ENCODE measurements around the gene CCDC61. TPM values are rescaled to one million over a fixed set of nuclear protein-coding genes. Genes with fewer than 3 reads are reported as not detected.

The CCDC61 gene
- total and polyA plus RNA-seq, 2 of the 8 experiments (the other 6 are each of a cell fraction or from before 2014, with no cell fraction given), result 7.8 to 17.4 TPM

- no peak overlapping the region for H3K14ac ChIP-seq (ENCODE audit: insufficient read length)
- no peak overlapping the region for H3K4me3 ChIP-seq (ENCODE audit: extremely low read depth in 1 of 4, insufficient read depth in 2 of 4, low read depth in 3 of 4, low read length in 4 of 4)
- no peak overlapping the region for H3K18ac ChIP-seq (ENCODE audit: extremely low read depth, low read length)
- no peak overlapping the region for H3K23ac ChIP-seq (ENCODE audit: insufficient read length)
- no peak overlapping the region for H4K91ac ChIP-seq (replicated peaks; ENCODE audit: insufficient read length, low read length)
- ChIA-PET POLR2A (ENCODE audit: partially characterized antibody) (interaction anchor here (1.3 kb wide), 1 partner anchor 20 kb away, joined by 5 read pairs; no protein-coding TSS in a partner anchor), CTCF (ENCODE audit: partially characterized antibody) (interaction anchor here (0.6 to 0.8 kb wide), 3 partner anchors 18 to 317 kb away, joined by 3 read pairs; partner anchors contain the start of gene NOVA2)
- no peaks in the 10 kb centered on the region for H3K79me2 ChIP-seq (ENCODE audit: control insufficient read depth in 1 of 2, insufficient read depth in 2 of 2, low read length in 2 of 2)
- no peak overlapping the region for H2BK20ac ChIP-seq (ENCODE audit: low read length)
- no peak overlapping the region for H2AFZ ChIP-seq (ENCODE audit: low read length)
- no peak overlapping the region for H3K56ac ChIP-seq (replicated peaks; ENCODE audit: insufficient read length, low read depth, low read length)
- no peaks in the 10 kb centered on the region for H3K27me3 ChIP-seq (replicated peaks in 1 of 4; ENCODE audit: control insufficient read depth in 3 of 4, extremely low read depth in 1 of 4, insufficient read depth in 3 of 4, low read length in 3 of 4)
- H4K5ac ChIP-seq (ENCODE audit: insufficient read length, low read depth, low read length), result no peak overlapping the region
- no peak overlapping the region for H3K4me2 ChIP-seq (ENCODE audit: insufficient read depth in 1 of 2, low read depth in 2 of 2, low read length in 2 of 2)
- no peak overlapping the region for H2BK5ac ChIP-seq (ENCODE audit: low read depth, low read length)
- H3K4ac ChIP-seq (replicated peaks; ENCODE audit: insufficient read length, low read depth, low read length), result no peak overlapping the region
- no peaks in the 10 kb centered on the region for H3K79me1 ChIP-seq (ENCODE audit: low read depth, low read length)
- H4K20me1 ChIP-seq (replicated peaks in 1 of 2; ENCODE audit: control insufficient read depth in 1 of 2, insufficient read depth in 2 of 2, low read length in 2 of 2), result peaks cover 2 to 4% of the 10 kb centered on the region in 2 experiments
- no peak for FAIRE-seq
- no peaks in the 10 kb centered on the region for H3K9me3 ChIP-seq (ENCODE audit: insufficient read depth in 2 of 2, low read depth in 1 of 2, low read length in 1 of 2)
- peaks cover 0 to 7% (median 2%) of the 10 kb centered on the region in 4 experiments; a peak in 5 of 7 replicates for H3K4me1 ChIP-seq (replicated peaks in 1 of 4; ENCODE audit: control insufficient read depth in 3 of 4, insufficient read depth in 4 of 4, low read length in 3 of 4)
- no peak overlapping the region for H2BK12ac ChIP-seq (ENCODE audit: low read depth, low read length)
- 89% methylated on average over 11 of the region's 13 CpGs; no CpG with 5 or more reads in 1 of the 2 experiments for whole genome bisulfite sequencing, 2 experiments (ENCODE audit: extremely low coverage in 1 of 2, insufficient coverage in 1 of 2, insufficient read length in 1 of 2, insufficient replicate concordance in 2 of 2, low coverage in 1 of 2, low lambda C conversion rate in 2 of 2, missing lambda C conversion rate in 1 of 2)
- no peak overlapping the region for H2AK5ac ChIP-seq (ENCODE audit: low read depth, low read length)
- no peak overlapping the region for H3K9ac ChIP-seq (replicated peaks in 1 of 4; ENCODE audit: extremely low read depth in 1 of 4, low read depth in 3 of 4, low read length in 3 of 4)
- H3K23me2 ChIP-seq (ENCODE audit: low read depth, low read length), result peaks cover 12% of the 10 kb centered on the region
- no peak overlapping the region for H3K27ac ChIP-seq (ENCODE audit: low read depth, low read length)
- no peak overlapping the region for H4K8ac ChIP-seq (ENCODE audit: extremely low read depth, insufficient read depth, low read length)
- H2BK120ac ChIP-seq (replicated peaks; ENCODE audit: low read depth, low read length), result no peak overlapping the region
- peaks cover 0 to 10% (median 3%) of the 10 kb centered on the region in 4 experiments; a peak in 3 of 8 replicates for H3K36me3 ChIP-seq (ENCODE audit: control insufficient read depth in 2 of 4, insufficient read depth in 4 of 4, low read length in 3 of 4)
- H2BK15ac ChIP-seq (ENCODE audit: low read length), result 0 out of 2 replicates have a peak overlapping the region, but pooled peaks have one; percentile 72
- DNase-seq (ENCODE audit: low read depth in 1 of 2, low spot score in 2 of 2), result no peak
- no peak for TF ChIP-seq RBBP5 (IDR thresholded peaks at IDR 0.05; ENCODE audit: borderline replicate concordance, low read depth, low read length)
- TF ChIP-seq SIN3A (conservative IDR thresholded peaks at IDR 0.05 in 1 of 2, IDR thresholded peaks at IDR 0.05 in 1 of 2; ENCODE audit: low read depth in 1 of 2, low read length in 2 of 2), result no peak
- TF ChIP-seq CTBP2 (IDR thresholded peaks at IDR 0.05; ENCODE audit: borderline replicate concordance, insufficient read depth, insufficient read length, low read length), result no peak
- TF ChIP-seq USF2 (IDR thresholded peaks at IDR 0.05; ENCODE audit: low read length), result no peak
These were observed 39.2 kb upstream of the CCDC61 start for GRCh38 chr19:45955905-45956608.

Data from H1 (cell line).